ENCODE results near the gene CPED1. TPM values are rescaled to one million over a fixed set of nuclear protein-coding genes. Genes with fewer than 3 reads are reported as not detected.

The CPED1 gene
- total and polyA plus RNA-seq, 7 experiments from 2014 or later, result 0.10 to 4.5 (median 0.40) TPM; not detected in 2

DNA sequence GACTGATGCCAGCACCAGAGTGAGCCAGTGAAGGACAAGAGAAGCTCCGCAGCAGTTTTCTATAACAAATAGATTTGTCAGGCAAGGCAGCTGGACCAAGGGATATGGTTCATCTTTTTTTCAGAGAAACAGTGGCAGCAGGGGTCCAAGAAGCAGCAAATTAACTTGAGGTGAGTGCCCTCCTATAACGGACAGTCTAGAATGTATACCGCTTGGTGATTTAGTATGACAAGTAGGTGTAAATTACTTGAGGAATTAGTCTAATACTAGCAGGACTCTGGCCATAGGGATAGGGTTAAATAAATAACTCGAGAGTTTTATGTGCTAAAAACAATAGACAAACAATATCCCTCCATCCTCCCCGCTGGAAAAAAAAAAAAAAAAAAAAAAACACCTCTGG, 187.3 kb downstream of the CPED1 start:
- no peak overlapping the region for H3K4me3 Mint-ChIP-seq
- DNase-seq (no peak), ATAC-seq (no peak)
- POLR2A ChIA-PET, result no interaction called here
- no peak overlapping the region for H3K27ac ChIP-seq (ENCODE audit: low read depth, low read length)
- H3K36me3 Mint-ChIP-seq, result no peaks in the 10 kb centered on the region
- peaks cover 0 to 2% (median 0%) of the 10 kb centered on the region in 11 donors for H3K9me3 Mint-ChIP-seq
- no peak overlapping the region for H3K27ac Mint-ChIP-seq
- no peaks in the 10 kb centered on the region for H3K4me1 ChIP-seq (ENCODE audit: control insufficient read depth in 2 of 2, insufficient read depth in 2 of 2, low read length in 2 of 2)
- H3K9me3 ChIP-seq (ENCODE audit: control insufficient read depth in 2 of 3, low read length in 3 of 3), result no peaks in the 10 kb centered on the region
- CTCF ChIA-PET, result no interaction called here
- intact Hi-C loops (cut with micrococcal nuclease), result no loop called here
- peaks cover 0 to 6% (median 0%) of the 10 kb centered on the region in 7 donors for H3K4me1 Mint-ChIP-seq
- H3K36me3 ChIP-seq (ENCODE audit: control insufficient read depth in 2 of 3, insufficient read depth in 3 of 3, low read length in 3 of 3), result no peaks in the 10 kb centered on the region
- H3K4me3 ChIP-seq (ENCODE audit: low read length), result no peak overlapping the region
- H3K27me3 ChIP-seq (ENCODE audit: control insufficient read depth in 2 of 2, insufficient read depth in 2 of 2, low read length in 2 of 2), result no peaks in the 10 kb centered on the region
- peaks cover 3 to 36% (median 20%) of the 10 kb centered on the region in 5 donors for H3K27me3 Mint-ChIP-seq

DNA sequence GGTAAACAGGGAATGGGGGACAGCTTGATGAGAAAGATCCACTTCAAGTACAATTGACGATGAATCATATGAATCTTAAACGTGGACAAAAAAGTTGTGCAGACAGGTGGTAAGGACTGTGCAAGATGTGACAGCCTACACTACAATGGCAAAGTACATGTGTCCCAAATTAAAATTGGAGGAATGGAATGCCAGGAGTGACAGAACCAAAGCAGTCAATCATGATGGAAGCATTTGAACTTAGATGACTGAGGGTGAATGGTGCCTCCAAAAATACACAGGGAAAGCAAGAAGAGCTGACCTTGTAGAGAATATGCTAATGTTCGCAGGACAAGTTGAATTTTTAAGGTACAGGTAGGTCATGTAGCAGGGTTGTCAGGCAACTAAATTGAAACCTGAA, 189.9 kb downstream of the CPED1 start:
- Mint-ChIP-seq H3K4me1 (peaks cover 0 to 6% (median 0%) of the 10 kb centered on the region in 7 donors), H3K27me3 (peaks cover 6 to 28% (median 16%) of the 10 kb centered on the region in 5 donors), H3K36me3 (no peaks in the 10 kb centered on the region), H3K27ac (no peak overlapping the region), H3K4me3 (no peak overlapping the region), H3K9me3 (peaks cover 0 to 2% (median 0%) of the 10 kb centered on the region in 11 donors)
- DNase-seq (no peak), ATAC-seq (no peak)
- H3K36me3 ChIP-seq (ENCODE audit: control insufficient read depth in 2 of 3, insufficient read depth in 3 of 3, low read length in 3 of 3), result no peaks in the 10 kb centered on the region
- intact Hi-C loops (cut with micrococcal nuclease), result no loop called here
- ChIA-PET CTCF (no interaction called here), POLR2A (no interaction called here)
- no peak overlapping the region for H3K4me3 ChIP-seq (ENCODE audit: low read length)
- no peak overlapping the region for H3K27ac ChIP-seq (ENCODE audit: low read depth, low read length)
- H3K4me1 ChIP-seq (ENCODE audit: control insufficient read depth in 2 of 2, insufficient read depth in 2 of 2, low read length in 2 of 2), result no peaks in the 10 kb centered on the region
- H3K27me3 ChIP-seq (ENCODE audit: control insufficient read depth in 2 of 2, insufficient read depth in 2 of 2, low read length in 2 of 2), result no peaks in the 10 kb centered on the region
- H3K9me3 ChIP-seq (ENCODE audit: control insufficient read depth in 2 of 3, low read length in 3 of 3), result no peaks in the 10 kb centered on the region

DNA sequence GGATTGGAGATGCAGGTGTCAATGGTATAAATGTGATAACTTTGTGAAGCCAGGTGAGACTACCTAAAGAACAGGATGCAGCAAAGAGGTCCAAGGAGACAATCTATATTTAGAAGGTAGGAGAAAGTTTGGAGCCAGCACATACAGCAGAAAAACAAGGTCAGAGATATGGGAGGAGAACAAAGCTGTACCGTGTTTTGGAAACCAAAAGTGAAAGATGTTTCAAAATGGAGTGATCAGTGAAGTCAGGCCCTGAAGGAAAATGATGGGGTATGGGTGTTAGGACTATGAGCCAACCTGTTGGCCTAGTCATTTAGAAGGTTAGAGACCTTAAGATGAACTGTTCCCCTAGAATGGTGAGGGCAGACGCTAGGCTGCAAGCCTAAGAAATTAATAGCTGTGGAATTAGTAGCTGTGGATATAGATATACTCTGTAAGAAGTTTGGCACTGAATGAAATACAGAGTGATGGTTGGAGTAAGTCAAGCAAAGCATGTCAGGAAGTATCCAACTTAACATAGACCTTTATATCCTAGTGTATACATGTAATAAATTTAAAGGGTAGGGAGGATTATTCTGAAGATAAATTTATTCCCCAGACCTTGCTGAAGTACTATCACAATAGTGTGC, 190.5 kb downstream of the CPED1 start:
- ATAC-seq (no peak), DNase-seq (no peak)
- no peak overlapping the region for H3K27ac Mint-ChIP-seq
- Histone ChIP-seq H3K27ac (ENCODE audit: low read depth, low read length) (no peak overlapping the region), H3K27me3 (ENCODE audit: control insufficient read depth in 2 of 2, insufficient read depth in 2 of 2, low read length in 2 of 2) (no peaks in the 10 kb centered on the region), H3K4me1 (ENCODE audit: control insufficient read depth in 2 of 2, insufficient read depth in 2 of 2, low read length in 2 of 2) (no peaks in the 10 kb centered on the region), H3K4me3 (ENCODE audit: low read length) (no peak overlapping the region), H3K9me3 (ENCODE audit: control insufficient read depth in 2 of 3, low read length in 3 of 3) (no peaks in the 10 kb centered on the region), H3K36me3 (ENCODE audit: control insufficient read depth in 2 of 3, insufficient read depth in 3 of 3, low read length in 3 of 3) (no peaks in the 10 kb centered on the region)
- no peak overlapping the region for H3K4me3 Mint-ChIP-seq
- H3K4me1 Mint-ChIP-seq, result peaks cover 0 to 6% (median 0%) of the 10 kb centered on the region in 7 donors
- CTCF ChIA-PET, result no interaction called here
- no peaks in the 10 kb centered on the region for H3K36me3 Mint-ChIP-seq
- H3K27me3 Mint-ChIP-seq, result peaks cover 6 to 28% (median 21%) of the 10 kb centered on the region in 5 donors
- peaks cover 0 to 2% (median 0%) of the 10 kb centered on the region in 11 donors for H3K9me3 Mint-ChIP-seq
- POLR2A ChIA-PET, result no interaction called here
- intact Hi-C loops (cut with micrococcal nuclease), result no loop called here

DNA sequence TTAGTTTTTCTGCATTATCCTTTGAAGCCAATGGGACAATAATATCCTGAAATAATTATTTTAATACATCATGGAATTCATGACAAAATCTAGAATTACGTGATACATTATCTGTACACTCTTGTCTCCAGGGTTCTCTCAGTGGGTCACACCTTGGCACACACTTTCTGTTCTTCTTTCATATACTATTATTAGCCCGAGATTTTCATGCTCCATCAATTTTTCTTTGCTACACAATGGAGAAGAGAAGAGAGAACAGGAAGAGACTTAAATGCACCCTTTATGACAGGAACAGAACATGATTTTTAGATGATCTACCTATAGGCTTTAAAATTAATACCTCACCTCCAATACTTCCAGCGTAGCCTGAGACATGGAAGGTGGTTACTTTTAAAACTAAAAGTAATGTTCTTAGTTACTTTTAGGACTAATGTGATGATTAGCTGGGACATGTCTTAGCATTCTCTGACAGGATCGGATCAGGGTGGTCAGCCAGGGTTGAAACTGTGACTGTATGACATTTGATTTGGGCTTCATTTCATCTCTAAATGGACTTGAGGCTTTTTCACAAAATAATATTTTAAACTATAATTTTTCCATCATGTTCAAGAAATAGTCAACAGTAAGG, 192.0 kb downstream of the CPED1 start:
- Histone ChIP-seq H3K36me3 (ENCODE audit: control insufficient read depth in 2 of 3, insufficient read depth in 3 of 3, low read length in 3 of 3) (no peaks in the 10 kb centered on the region), H3K4me3 (ENCODE audit: low read length) (no peak overlapping the region), H3K27me3 (ENCODE audit: control insufficient read depth in 2 of 2, insufficient read depth in 2 of 2, low read length in 2 of 2) (no peaks in the 10 kb centered on the region), H3K9me3 (ENCODE audit: control insufficient read depth in 2 of 3, low read length in 3 of 3) (no peaks in the 10 kb centered on the region), H3K4me1 (ENCODE audit: control insufficient read depth in 2 of 2, insufficient read depth in 2 of 2, low read length in 2 of 2) (no peaks in the 10 kb centered on the region), H3K27ac (ENCODE audit: low read depth, low read length) (no peak overlapping the region)
- H3K27me3 Mint-ChIP-seq, result peaks cover 9 to 19% (median 14%) of the 10 kb centered on the region in 5 donors
- H3K9me3 Mint-ChIP-seq, result peaks cover 0 to 2% (median 0%) of the 10 kb centered on the region in 11 donors
- intact Hi-C loops (cut with micrococcal nuclease), result no loop called here
- ChIA-PET POLR2A (no interaction called here), CTCF (no interaction called here)
- no peak overlapping the region for H3K4me3 Mint-ChIP-seq
- DNase-seq, result no peak
- peaks cover 0 to 6% (median 0%) of the 10 kb centered on the region in 7 donors for H3K4me1 Mint-ChIP-seq
- no peak overlapping the region for H3K27ac Mint-ChIP-seq
- ATAC-seq, result no peak
- H3K36me3 Mint-ChIP-seq, result no peaks in the 10 kb centered on the region

DNA sequence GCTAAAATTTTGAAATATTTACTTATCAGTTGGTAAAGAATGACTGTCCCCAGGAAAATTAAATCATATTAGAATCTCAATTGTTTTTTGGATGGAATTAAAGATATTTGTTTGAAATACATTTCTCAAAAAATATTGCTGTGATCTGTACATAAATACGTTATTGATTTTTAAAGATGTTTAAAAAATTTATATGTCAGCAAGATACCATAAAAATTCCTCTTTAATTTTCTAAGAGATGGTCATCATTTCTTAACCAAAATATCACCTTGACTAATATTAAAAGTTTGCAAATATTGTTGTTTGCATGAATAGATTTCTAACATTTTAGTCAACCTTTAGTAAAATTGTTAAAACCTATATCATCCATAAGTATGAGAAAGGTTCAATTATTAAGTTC, 192.8 kb downstream of the CPED1 start:
- CTCF ChIA-PET, result no interaction called here
- H3K4me3 ChIP-seq (ENCODE audit: low read length), result no peak overlapping the region
- peaks cover 2 to 23% (median 14%) of the 10 kb centered on the region in 5 donors for H3K27me3 Mint-ChIP-seq
- H3K9me3 Mint-ChIP-seq, result no peaks in the 10 kb centered on the region
- no peaks in the 10 kb centered on the region for H3K36me3 Mint-ChIP-seq
- H3K27me3 ChIP-seq (ENCODE audit: control insufficient read depth in 2 of 2, insufficient read depth in 2 of 2, low read length in 2 of 2), result no peaks in the 10 kb centered on the region
- no peaks in the 10 kb centered on the region for H3K9me3 ChIP-seq (ENCODE audit: control insufficient read depth in 2 of 3, low read length in 3 of 3)
- H3K27ac Mint-ChIP-seq, result no peak overlapping the region
- H3K4me3 Mint-ChIP-seq, result no peak overlapping the region
- no peaks in the 10 kb centered on the region for H3K4me1 ChIP-seq (ENCODE audit: control insufficient read depth in 2 of 2, insufficient read depth in 2 of 2, low read length in 2 of 2)
- H3K27ac ChIP-seq (ENCODE audit: low read depth, low read length), result no peak overlapping the region
- no peak for ATAC-seq
- H3K4me1 Mint-ChIP-seq, result peaks cover 0 to 6% (median 0%) of the 10 kb centered on the region in 7 donors
- POLR2A ChIA-PET, result no interaction called here
- no peak for DNase-seq
- H3K36me3 ChIP-seq (ENCODE audit: control insufficient read depth in 2 of 3, insufficient read depth in 3 of 3, low read length in 3 of 3), result no peaks in the 10 kb centered on the region
- intact Hi-C loops (cut with micrococcal nuclease), result no loop called here

DNA sequence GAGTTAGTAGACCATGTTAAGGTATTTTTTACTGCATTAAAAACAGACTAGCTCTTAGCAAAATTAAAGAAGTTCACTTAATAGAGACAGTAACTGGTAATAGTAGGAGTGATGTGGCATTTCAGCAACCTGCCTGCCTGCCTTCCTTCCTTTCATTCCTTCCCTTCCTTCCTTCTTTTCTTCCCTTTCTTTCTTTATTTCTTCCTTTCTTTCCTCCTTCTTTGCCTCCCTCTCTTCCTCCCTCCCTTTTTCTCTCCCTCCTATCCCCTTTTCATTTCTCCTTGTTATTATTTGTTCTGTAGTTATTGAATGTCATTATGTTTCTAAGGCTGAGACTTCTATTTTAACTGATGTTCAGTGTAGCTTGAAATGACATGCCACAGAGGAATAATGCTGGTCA, 193.8 kb downstream of the CPED1 start:
- Mint-ChIP-seq H3K9me3 (no peaks in the 10 kb centered on the region), H3K4me3 (no peak overlapping the region), H3K27ac (no peak overlapping the region), H3K4me1 (peaks cover 0 to 7% (median 0%) of the 10 kb centered on the region in 7 donors), H3K27me3 (peaks cover 0 to 23% (median 18%) of the 10 kb centered on the region in 5 donors), H3K36me3 (no peaks in the 10 kb centered on the region)
- intact Hi-C loops (cut with micrococcal nuclease), result no loop called here
- Histone ChIP-seq H3K27me3 (ENCODE audit: control insufficient read depth in 2 of 2, insufficient read depth in 2 of 2, low read length in 2 of 2) (no peaks in the 10 kb centered on the region), H3K4me3 (ENCODE audit: low read length) (no peak overlapping the region), H3K36me3 (ENCODE audit: control insufficient read depth in 2 of 3, insufficient read depth in 3 of 3, low read length in 3 of 3) (no peaks in the 10 kb centered on the region), H3K4me1 (ENCODE audit: control insufficient read depth in 2 of 2, insufficient read depth in 2 of 2, low read length in 2 of 2) (no peaks in the 10 kb centered on the region), H3K27ac (ENCODE audit: low read depth, low read length) (no peak overlapping the region), H3K9me3 (ENCODE audit: control insufficient read depth in 2 of 3, low read length in 3 of 3) (no peaks in the 10 kb centered on the region)
- POLR2A ChIA-PET, result no interaction called here
- no peak for DNase-seq
- ATAC-seq, result no peak
- CTCF ChIA-PET, result no interaction called here

DNA sequence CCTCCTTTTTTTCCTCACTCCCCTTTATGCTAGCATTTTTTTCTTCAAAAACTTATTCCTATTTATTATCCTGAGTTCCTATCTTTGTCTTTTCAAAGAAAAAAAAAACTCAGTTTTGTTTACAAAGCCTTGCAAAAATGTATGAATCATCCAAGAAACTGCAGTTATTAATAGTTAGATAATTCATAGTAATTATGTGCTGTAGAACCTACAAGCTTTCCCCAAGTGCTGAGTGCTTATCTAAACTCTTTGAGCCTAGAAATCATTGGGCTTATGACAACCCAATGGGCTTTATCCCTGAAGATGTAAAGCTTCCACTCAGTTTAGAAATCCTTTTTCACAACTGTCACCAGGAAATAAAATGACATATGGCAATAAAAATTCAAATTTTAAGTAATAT, 194.4 kb downstream of the CPED1 start:
- POLR2A ChIA-PET, result no interaction called here
- Histone ChIP-seq H3K4me3 (ENCODE audit: low read length) (no peak overlapping the region), H3K27ac (ENCODE audit: low read depth, low read length) (no peak overlapping the region), H3K27me3 (ENCODE audit: control insufficient read depth in 2 of 2, insufficient read depth in 2 of 2, low read length in 2 of 2) (no peaks in the 10 kb centered on the region), H3K4me1 (ENCODE audit: control insufficient read depth in 2 of 2, insufficient read depth in 2 of 2, low read length in 2 of 2) (no peaks in the 10 kb centered on the region), H3K36me3 (ENCODE audit: control insufficient read depth in 2 of 3, insufficient read depth in 3 of 3, low read length in 3 of 3) (no peaks in the 10 kb centered on the region), H3K9me3 (ENCODE audit: control insufficient read depth in 2 of 3, low read length in 3 of 3) (no peaks in the 10 kb centered on the region)
- ATAC-seq (no peak), DNase-seq (no peak)
- Mint-ChIP-seq H3K36me3 (no peaks in the 10 kb centered on the region), H3K4me3 (no peak overlapping the region), H3K27me3 (peaks cover 0 to 20% (median 14%) of the 10 kb centered on the region in 5 donors), H3K27ac (no peak overlapping the region), H3K9me3 (no peaks in the 10 kb centered on the region), H3K4me1 (peaks cover 0 to 8% (median 0%) of the 10 kb centered on the region in 7 donors)
- intact Hi-C loops (cut with micrococcal nuclease), result no loop called here
- CTCF ChIA-PET, result no interaction called here
